AG08396 (cell line): ENCODE measurements around the gene RAB34.
"Not testable (repeated sequence)": the region's sequence is repeated elsewhere in the genome, so short reads cannot be mapped to it uniquely, and the experiment has no call there.

ENCODE experiments used
- DNase-seq: peaks from one replicate; pipeline ENCODE4 v3.0.0; 2012; ENCODE audit warnings: low spot score, mixed read lengths

The RAB34 gene

DNA sequence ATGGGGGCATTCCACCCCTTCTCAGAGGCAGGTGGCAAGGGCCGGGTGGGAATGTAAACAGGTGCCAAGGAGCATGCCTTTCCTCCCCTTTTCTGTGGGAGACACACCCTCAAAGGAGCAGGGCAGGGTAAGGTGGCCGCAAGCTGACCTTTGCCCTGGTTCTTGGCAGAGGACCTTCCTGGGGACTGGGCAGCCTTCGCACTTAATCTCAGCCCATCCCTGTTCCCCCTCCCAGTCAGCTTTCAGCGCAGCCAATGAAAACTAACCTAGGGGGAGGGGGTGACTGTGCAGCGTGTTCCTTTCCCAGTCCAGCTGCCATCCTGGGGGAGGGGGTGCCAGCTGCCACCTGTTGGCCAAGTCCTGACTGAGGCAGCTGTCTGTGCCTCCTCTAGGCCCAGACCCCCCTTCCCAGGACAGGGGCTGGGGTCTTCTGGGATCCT lies 29.0 kb upstream of the RAB34 start:
- DNase-seq: no peak

DNA sequence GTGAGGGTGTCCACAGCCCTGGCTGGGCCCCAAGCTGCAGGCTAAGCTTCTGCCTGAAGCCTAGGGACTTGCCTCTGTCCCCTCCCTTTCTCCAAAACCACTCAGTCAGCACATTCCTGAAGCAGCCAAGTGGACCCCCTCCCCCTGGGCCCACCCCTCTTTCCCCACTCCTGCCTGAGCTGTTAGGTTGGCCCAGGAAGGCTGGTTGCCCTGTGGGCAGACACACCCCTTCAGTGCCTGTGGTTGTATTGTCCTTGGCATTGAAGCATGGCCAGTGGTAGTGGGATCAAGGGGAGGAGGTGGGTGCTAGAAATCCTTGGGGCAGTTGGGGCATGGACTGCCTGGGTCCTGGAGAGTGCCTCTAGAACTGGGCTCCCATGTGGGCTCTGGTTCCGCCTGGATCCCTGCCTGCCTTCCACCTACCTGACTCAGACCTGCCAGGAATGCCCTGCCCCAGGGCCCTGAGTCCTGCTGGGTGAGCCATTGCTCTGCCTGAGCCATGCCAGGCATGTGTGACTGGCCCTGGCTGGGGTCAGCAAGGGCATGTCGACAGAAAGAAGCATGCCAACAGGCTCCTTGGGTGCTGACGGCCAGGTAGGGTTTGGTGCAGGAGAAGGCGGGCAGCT lies 28.2 kb upstream of the RAB34 start:
- no peak for DNase-seq

DNA sequence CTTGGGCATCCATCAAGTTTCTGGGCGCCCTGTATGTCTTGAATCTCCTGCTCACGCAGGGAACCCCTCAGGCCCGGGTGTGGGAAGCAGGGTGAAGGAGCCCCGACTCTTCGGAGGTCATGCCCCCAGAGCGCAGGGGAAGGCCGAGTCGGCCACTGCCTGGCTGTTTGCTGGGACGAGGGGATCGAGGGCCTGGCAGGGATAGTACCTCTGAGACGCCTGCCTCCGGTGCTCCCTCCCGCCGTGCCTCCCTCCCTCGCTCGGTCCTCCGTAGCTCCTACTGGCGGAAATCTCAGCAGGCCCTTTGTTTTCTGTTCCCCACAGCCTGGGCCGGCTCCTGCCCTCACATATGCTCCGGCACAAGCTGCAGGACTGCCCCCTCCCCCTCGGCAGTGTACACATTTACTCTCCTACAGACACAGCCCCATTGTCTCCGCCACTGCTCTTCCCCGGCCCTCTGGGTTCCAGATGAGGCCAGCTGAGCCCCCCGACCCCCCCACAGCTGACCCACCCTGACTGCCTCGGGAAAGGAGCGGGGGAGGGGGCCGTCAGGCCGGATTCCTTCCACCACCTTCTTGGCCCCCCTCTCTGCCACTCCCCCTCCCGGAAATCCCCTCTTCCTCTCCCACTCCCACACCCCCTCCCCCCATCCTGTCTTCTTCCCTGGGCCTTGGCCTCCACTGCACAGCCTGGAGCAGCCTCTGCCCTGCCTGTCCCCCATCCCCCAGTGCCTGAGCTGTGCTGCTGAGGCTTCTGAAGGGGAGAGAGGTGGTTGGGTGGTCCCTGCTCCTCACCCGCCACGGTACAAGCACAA lies 27.5 kb upstream of the RAB34 start:
- DNase-seq: peak; percentile 35

DNA sequence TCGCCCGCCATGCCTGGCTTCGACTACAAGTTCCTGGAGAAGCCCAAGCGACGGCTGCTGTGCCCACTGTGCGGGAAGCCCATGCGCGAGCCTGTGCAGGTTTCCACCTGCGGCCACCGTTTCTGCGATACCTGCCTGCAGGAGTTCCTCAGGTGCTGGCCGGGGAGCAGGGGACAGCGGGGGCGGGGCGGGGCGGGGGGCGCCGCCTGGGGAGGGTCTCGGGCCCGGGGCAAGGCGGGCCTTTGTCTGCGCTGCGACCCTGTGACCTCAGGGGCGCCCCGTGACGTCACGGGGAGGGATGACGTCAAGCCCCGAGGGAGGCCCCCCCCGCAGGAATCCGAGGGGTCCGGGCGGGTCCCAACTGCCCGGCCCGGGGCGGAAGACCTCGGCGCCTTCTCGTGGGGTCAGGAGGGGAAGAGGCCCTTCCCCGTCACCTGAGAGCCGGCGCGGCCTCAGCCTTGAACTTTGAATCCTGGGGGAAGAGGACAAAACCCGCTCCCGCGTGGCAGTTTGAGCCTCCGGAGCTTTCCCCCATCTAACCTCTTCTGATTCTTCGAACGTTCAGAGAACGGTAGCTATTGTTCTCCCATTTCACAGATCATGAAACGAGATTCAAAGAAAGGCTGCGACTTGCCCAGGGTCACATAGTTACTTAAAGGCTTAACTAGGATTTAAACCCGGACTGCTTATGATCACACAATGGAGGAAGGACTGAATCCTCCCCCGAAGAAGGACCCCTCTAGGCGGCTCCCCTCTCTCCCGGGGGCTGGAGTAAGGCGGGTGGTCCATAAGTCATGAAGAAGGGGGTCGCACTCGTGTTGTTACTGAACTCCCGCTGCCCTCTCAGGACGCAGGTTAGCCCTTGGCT lies 26.7 kb upstream of the RAB34 start:
- DNase-seq: peak; percentile 82

DNA sequence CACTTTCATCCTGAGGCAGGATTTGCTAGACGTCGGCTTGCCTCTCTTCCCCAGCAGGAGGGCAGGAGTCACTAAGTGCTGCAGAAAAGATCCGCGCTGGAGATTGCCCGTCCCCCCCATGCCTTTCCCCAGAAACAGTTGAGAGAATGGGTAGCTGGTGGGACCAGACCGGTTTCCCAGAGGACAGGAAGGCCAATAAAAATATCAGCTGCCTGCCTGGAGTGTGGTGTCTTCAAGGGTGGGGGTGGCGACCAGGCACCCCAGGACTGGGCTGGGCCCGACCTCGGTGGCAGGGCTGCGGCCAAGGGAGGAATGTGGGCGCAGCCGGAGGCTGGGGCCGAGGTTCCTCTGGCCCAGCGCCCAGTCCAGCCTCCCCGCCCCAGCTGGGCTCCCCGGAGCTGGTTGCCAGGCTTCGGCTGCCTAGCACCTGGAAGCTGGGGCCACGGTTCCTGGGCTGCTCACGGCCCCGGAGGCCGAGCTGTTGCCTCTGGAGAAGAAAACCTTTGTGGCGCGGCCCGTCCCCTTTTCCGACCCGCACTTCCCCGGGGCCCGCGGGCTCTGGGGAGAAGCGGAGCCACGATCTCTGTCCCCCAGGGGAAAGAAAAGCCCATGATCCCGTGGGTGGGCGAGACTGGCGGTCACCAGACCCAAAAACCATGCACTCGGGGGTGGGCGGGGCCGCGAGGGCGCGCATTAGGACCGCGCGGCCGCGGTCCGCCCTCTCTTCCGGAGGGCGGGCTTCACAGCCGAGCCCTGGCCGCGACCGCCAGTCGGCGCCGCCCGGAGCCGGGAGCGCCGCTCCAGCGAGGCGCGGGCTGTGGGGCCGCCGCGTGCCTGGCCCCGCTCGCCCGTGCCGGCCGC lies 25.8 kb upstream of the RAB34 start, which contains the start of gene TRAF4:
TRAF4 (plus strand) TSS at position 769 of the 861 bp plus-strand sequence. CDS start 102 bp downstream, outside the sequence.
- DNase-seq: peak; percentile 92

DNA sequence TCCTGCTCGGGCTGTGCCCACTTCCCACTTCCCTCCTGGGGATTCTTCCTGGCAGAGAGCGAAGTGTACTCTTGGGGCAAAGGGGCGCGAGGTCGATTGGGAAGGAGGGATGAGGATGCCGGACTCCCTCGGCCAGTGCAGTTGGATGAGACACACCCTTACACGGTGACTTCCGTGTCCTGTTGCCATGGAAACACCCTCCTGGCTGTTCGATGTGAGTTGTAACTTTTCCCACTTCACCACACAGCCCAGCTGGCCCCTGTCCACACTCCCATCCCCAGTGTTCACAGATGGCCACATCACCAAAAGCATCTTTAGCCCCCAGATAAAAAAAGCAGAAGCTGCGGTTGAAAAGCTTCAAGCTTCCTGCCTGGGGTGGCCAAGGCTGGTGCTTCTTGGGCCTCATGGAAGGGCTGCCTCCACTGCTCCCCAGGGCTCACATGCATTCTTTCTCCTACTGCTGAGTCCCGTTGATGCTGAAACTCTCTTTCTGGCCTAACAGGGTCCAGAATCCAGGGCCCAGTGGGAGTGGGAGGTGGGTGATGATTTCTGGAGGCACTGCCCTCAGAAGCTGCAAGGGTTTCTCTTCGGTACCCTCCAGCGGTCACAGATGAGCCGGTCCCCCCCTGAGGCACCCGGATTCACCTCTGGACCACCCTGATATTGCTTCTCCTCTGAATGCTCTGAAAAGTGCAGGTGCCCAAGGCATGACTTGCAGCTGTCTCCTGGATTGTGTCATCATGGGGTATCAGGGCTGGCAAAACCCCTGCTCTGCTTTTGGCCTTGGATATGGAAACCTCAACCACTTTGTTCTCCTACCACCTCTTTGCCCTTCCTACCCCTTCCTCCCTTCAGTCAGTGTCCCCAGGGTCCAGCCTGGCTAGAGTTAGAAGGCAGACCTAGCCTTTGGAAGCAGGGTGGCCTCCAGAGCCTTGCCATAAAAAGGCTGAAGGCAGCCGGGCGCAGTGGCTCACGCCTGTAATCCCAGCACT lies 24.0 kb upstream of the RAB34 start:
- DNase-seq: no peak

DNA sequence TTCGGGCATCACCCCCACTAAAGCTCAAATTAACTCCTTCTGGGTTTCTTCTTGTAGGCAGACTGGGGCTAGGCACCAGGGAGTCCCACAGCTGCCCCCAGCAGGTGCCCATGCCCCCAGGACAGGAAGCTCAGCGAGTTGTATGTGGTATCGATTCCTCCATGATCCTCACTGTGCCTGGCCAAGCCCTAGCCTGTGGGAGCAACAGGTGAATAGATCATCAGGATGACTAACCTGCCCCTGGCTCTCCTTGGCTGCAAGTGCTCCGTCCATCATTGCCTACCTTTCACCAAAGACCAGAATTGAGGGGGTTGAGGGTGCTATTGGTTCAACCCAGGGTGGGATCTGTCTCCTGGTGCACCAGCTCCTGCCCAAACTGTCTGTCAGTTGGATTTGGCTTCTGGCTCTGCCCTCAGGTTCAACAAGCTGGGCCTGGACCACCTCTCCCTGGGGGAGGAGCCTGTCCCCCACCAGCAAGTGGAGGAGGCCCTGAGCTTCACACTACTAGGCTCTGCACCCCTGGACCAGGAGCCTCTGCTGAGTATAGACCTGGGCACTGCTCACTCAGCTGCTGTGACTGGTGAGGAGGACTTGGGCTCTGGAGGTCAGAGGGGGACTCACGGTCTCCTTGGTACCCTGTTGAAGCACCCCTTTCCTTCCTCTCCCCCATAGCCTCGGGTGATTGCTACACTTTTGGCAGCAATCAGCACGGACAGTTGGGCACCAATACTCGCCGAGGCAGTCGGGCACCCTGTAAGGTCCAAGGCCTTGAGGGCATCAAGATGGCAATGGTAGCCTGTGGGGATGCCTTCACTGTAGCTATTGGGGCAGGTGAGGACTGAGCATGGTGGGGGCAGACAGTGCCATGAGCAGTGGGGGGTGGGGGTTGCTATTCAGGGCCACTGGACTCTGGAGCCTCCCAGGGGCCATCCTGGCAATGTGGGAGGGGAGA lies 23.0 kb upstream of the RAB34 start:
- DNase-seq: no peak

DNA sequence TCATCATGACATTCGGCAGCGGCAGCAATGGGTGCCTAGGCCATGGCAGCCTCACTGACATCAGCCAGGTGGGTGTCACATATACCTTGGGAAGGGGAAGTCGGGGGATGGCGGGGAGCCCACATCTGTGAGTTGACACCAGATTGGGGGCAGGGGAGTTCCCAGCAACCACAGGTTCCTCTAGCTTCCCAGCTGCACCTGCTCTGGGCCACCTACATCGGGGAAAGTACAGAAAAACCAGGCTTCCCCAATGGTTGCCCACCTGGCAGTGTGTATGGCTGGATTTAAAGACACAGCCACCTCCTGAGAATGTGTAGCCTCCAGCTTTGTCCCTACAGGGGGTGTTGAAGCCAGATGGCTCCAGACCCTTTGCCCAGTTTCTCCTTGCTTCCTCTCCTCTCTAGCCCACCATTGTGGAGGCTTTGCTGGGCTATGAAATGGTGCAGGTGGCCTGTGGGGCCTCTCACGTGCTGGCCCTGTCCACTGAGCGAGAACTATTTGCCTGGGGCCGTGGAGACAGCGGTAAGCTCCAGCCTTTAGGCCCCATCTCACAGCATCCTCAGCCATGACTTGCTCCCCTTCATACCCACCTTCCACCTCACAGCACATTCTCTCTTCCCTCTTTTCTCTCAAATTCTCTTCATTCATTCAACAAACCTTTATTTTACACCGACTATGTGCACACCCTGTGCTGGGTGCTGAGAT lies 21.2 kb upstream of the RAB34 start:
- DNase-seq: no peak

DNA sequence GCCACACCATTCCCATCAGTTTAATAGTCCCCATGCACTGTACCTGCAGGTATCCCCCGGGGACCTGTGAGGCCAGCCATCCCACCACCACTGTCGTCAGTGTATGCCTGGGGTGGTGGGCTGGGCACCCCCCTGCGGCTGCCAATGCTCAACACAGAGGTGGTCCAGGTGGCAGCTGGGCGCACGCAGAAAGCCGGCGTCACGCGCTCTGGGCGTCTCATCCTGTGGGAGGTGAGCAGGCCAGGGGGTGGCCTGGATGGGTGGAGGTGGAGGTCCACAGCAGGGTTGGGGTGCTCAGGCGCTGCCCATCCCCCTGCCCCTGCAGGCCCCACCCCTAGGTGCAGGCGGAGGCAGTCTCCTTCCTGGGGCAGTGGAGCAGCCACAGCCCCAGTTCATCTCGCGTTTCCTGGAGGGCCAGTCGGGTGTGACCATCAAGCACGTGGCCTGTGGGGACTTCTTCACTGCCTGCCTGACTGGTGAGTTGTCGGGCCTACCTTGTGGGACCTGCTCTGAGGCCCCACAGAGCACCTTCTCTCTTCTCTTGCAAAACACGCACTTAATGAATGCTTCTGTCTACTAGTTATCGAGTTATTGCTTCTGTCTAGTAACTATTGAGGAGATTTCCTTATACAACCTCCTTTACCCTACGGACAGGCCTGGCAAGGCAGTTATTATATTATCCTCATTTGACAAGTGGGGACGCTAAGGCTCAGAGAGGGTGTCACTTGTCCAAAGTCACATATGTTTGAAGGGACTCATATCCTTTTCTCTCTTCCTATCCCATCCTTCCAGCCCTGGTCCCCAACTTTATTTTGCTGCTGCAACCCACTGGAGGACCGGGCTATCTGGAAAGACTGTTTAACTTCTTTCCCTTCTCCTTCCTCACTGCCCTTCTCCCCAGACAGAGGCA lies 20.4 kb upstream of the RAB34 start:
- DNase-seq: no peak

DNA sequence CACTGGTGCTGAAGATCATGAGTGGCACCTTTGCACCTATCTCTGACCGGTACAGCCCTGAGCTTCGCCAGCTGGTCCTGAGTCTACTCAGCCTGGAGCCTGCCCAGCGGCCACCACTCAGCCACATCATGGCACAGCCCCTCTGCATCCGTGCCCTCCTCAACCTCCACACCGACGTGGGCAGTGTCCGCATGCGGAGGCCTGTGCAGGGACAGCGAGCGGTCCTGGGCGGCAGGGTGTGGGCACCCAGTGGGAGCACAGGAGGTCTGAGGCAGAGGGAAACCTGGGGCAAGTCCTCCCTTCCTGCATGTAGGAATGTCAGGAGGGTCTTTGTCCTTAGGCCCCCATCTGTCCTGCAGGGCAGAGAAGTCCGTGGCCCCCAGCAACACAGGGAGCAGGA lies 19.6 kb upstream of the RAB34 start:
- DNase-seq: no peak

DNA sequence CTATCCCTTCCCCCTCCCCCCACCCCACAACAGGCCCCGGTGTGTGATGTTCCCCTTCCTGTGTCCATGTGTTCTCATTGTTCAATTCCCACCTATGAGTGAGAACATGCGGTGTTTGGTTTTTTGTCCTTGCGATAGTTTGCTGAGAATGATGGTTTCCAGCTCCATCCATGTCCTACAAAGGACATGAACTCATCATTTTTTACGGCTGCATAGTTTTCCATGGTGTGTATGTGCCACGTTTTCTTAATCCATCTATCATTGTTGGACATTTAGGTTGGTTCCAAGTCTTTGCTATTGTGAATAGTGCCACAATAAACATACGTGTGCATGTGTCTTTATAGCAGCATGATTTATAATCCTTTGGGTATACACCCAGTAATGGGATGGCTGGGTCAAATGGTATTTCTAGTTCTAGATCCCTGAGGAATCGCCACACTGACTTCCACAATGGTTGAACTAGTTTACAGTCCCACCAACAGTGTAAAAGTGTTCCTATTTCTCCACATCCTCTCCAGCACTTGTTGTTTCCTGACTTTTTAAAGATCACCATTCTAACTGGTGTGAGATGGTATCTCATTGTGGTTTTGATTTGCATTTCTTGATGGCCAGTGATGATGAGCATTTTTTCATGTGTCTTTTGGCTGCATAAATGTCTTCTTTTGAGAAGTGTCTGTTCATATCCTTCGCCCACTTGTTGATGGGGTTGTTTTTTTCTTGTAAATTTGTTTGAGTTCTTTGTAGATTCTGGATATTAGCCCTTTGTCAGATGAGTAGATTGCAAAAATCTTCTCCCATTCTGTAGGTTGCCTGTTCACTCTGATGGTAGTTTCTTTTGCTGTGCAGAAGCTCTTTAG lies 18.5 kb upstream of the RAB34 start:
- DNase-seq: not testable (repeated sequence)

DNA sequence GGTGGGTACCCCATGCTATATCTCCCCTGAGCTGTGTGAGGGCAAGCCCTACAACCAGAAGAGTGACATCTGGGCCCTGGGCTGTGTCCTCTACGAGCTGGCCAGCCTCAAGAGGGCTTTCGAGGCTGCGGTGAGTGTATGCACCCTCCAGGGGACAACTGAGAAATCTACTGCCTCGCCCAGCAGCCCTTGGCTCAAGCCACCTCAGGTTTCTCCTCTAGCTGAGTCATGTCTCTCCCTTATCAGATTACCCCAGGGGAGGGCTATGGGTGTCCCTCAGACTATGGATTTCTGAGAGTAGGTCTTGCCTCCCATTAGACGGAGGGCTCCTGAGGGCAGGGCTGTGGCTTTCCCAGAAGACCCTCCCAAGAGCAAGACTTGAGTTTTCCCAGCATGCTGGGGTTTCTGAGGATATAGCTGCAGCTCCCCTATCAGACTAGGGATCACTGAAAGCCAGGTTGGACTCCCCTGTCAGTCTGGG lies 17.6 kb upstream of the RAB34 start:
- peak; percentile 26 for DNase-seq

DNA sequence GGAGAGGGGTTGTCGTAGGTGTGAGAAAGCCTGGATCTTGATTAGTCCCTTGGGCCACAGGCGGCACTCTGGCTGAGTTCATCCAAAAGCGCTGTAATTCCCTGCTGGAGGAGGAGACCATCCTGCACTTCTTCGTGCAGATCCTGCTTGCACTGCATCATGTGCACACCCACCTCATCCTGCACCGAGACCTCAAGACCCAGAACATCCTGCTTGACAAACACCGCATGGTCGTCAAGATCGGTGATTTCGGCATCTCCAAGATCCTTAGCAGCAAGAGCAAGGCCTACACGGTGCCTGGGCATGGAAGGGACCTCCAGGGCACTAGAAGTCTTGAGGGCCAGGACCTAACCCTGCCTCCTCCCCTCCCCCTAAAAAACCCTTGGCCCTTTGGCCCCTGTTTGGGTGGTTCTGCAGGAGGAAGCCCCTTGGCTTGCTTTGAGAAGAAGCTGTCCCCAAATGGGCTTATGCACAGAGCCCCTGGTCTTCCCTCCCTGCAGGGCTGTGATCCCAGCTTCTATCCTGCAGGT lies 17.1 kb upstream of the RAB34 start:
- no peak for DNase-seq

DNA sequence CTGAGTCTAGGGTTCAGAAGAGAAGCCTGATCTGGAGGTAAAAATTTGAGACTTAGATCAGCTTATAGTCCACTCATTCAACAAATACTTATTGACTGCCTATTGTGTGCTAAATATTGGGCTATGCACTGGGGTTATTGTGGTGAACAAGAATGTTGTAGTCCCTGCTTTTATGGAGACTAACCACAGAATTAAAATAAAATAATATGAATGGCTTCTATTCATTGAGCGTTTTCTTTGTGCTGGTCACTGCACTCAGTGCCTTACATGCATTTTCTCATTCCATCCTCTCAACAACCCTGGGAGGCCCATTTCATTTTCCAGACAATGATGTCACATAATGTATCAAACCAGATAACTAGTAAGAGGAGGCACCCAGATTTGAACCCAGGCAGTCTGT lies 15.7 kb upstream of the RAB34 start:
- no peak for DNase-seq

DNA sequence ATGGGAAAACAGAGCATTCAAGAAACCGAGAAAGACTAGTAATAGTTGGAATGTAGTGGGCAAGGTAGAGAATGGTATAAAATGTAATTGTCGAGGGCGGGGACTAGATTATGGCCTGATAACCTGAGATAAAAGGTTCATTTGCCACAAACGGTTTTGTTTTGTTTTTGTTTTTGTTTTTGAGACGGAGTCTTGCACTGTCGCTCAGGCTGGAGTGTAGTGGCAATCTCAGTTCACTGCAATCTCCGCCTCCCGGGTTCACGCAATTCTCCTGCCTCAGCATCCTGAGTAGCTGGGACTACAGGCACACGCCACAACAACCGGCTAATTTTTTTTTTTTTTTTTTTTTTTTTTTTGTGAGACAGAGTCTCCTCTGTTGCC lies 12.3 kb upstream of the RAB34 start:
- DNase-seq: no peak
